Ovary (tissue), 3 donors: ENCODE measurements around the gene SLC25A30.

Source experiments
- POLR2A ChIP-seq: fragments of 450-650 bp; IDR thresholded peaks from one replicate; pipeline ENCODE4 v1.6.1; 2017; ENCODE audit warnings: antibody characterized with exemption, mild to moderate bottlenecking, moderate library complexity
- TF ChIP-seq, protein P1 (sequence below), 3 donors: fragments of 450-650 bp in 2 of 3; fragments of 200-600 bp in 1 of 3; IDR thresholded peaks; one replicate each; pipeline versions ENCODE4 v1.5.1 to v1.8.0; 2016 to 2022; ENCODE audit warnings: antibody characterized with exemption in 3 of 3, mild to moderate bottlenecking in 1 of 3
- donor health status: DM: no; HTN: no; CAD: no.

- no peak for TF ChIP-seq POLR2A
- TF ChIP-seq, protein P1, sequence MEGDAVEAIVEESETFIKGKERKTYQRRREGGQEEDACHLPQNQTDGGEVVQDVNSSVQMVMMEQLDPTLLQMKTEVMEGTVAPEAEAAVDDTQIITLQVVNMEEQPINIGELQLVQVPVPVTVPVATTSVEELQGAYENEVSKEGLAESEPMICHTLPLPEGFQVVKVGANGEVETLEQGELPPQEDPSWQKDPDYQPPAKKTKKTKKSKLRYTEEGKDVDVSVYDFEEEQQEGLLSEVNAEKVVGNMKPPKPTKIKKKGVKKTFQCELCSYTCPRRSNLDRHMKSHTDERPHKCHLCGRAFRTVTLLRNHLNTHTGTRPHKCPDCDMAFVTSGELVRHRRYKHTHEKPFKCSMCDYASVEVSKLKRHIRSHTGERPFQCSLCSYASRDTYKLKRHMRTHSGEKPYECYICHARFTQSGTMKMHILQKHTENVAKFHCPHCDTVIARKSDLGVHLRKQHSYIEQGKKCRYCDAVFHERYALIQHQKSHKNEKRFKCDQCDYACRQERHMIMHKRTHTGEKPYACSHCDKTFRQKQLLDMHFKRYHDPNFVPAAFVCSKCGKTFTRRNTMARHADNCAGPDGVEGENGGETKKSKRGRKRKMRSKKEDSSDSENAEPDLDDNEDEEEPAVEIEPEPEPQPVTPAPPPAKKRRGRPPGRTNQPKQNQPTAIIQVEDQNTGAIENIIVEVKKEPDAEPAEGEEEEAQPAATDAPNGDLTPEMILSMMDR (IDR thresholded peaks at IDR 0.05), result no peak
These were observed 15.2 kb upstream of the SLC25A30 start for GRCh38 chr13:45433381-45433790.
